SK-N-MC (cell line): ENCODE data around the gene CADPS.

Source experiments
- EZH2 ChIP-seq: fragments of 200-600 bp; sonication (generic); IDR thresholded peaks from one replicate; pipeline ENCODE4 v1.6.1; 2017; ENCODE audit warnings: antibody characterized with exemption
- FOXP2 ChIP-seq: optimal IDR thresholded peaks from 2 replicates; pipeline ENCODE3; 2011; ENCODE audit warnings: mild to moderate bottlenecking, moderate library complexity; ENCODE audit not compliant: insufficient read depth; ENCODE audit errors: extremely low read length, control extremely low read depth
- POLR2AphosphoS5 ChIP-seq: IDR thresholded peaks from 2 replicates; pipeline ENCODE4 v1.6.1; 2012; ENCODE audit warnings: mild to moderate bottlenecking, low read depth, low read length, borderline replicate concordance

GRCh38 chr3:62481962-62482361 is 393.3 kb downstream of the CADPS start:
- TF ChIP-seq POLR2AphosphoS5 (no peak), EZH2 (no peak), FOXP2 (no peak)
